Esophagus muscularis mucosa (tissue), 4 donors: ENCODE measurements around the gene STMN3.

Experiments
- EP300 ChIP-seq: sonication (generic); formaldehyde crosslinking; IDR thresholded peaks from one replicate; pipeline ENCODE4 v1.6.1; 2017; ENCODE audit warnings: antibody characterized with exemption
- POLR2A ChIP-seq: fragments of 450-650 bp; IDR thresholded peaks from one replicate; pipeline ENCODE4 v1.6.1; 2017; ENCODE audit warnings: antibody characterized with exemption, moderate library complexity, mild to moderate bottlenecking, low read depth
- TF ChIP-seq, protein P1 (sequence below), 3 experiments: fragments of 200-600 bp in 2 of 3; fragments of 450-650 bp in 1 of 3; sonication (generic) in 2 of 3; IDR thresholded peaks; one replicate each; pipeline ENCODE4 v1.5.1; 2017 to 2019; ENCODE audit warnings: antibody characterized with exemption in 3 of 3, mild to moderate bottlenecking in 2 of 3, moderate library complexity in 1 of 3

DNA sequence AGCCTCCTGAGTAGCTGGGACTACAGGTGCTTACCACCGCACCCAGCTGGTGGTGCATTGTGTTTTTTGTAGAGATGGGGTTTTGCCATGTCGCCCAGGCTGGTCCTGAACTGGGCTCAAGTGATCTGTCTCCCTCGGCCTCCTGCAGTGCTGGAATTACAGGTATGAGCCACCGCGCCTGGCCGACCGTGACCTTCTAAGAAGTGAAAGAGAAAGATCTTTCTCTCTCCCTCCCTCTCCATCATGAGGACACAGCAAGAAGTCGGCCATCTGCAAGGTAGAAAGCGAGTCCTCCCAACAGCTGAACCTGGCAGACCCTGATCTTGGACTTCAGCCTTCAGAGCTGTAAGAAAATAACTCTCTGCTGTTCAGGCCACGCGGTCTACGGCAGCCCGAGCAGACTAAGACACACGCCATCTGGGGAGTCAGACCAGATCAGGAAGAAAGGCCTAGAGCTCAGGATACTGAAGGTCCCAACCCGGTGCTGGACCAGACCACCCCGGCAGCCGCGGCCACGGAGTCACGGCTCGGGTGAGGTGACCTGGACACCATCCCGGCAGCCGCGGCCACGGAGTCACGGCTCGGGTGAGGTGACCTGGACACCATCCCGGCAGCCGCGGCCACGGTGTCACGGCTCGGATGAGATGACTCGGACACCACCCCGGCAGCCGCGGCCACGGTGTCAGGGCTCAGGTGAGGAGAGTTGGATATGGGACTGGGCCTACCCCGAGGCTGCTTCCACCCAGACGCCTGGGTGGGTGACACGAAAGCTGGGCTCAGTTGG, 35.9 kb downstream of the STMN3 start:
- TF ChIP-seq, protein P1, sequence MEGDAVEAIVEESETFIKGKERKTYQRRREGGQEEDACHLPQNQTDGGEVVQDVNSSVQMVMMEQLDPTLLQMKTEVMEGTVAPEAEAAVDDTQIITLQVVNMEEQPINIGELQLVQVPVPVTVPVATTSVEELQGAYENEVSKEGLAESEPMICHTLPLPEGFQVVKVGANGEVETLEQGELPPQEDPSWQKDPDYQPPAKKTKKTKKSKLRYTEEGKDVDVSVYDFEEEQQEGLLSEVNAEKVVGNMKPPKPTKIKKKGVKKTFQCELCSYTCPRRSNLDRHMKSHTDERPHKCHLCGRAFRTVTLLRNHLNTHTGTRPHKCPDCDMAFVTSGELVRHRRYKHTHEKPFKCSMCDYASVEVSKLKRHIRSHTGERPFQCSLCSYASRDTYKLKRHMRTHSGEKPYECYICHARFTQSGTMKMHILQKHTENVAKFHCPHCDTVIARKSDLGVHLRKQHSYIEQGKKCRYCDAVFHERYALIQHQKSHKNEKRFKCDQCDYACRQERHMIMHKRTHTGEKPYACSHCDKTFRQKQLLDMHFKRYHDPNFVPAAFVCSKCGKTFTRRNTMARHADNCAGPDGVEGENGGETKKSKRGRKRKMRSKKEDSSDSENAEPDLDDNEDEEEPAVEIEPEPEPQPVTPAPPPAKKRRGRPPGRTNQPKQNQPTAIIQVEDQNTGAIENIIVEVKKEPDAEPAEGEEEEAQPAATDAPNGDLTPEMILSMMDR (IDR thresholded peaks at IDR 0.05) = no peak
- TF ChIP-seq POLR2A (no peak), EP300 (no peak)
